ENCODE measurements around the gene HOXB3. TPM values are rescaled to one million over a fixed set of nuclear protein-coding genes. Genes with fewer than 3 reads are reported as not detected.
A peak's percentile ranks its signal among the peaks of the same experiment; 100 is the strongest.

The HOXB3 gene
- total RNA-seq, 3 donors from 2014 or later = 0.50 to 1.0 (median 0.81) TPM

GRCh38 chr17:48551596-48552465, 38.2 kb downstream of the HOXB3 start:
- DNase-seq = no peak
- Mint-ChIP-seq H3K4me1 (ENCODE audit: low read depth) (peaks cover 26% of the 10 kb centered on the region), H3K9me3 (no peaks in the 10 kb centered on the region), H3K4me3 (no peak overlapping the region), H3K27me3 (ENCODE audit: low read depth) (peaks cover 19% of the 10 kb centered on the region), H3K36me3 (ENCODE audit: insufficient read depth) (no peaks in the 10 kb centered on the region)
- no peak for ATAC-seq

GRCh38 chr17:48551214-48551555, 38.9 kb downstream of the HOXB3 start:
- Mint-ChIP-seq H3K4me1 (ENCODE audit: low read depth) (peaks cover 30% of the 10 kb centered on the region), H3K27me3 (ENCODE audit: low read depth) (peaks cover 12% of the 10 kb centered on the region), H3K9me3 (no peaks in the 10 kb centered on the region), H3K4me3 (no peak overlapping the region), H3K36me3 (ENCODE audit: insufficient read depth) (no peaks in the 10 kb centered on the region)
- ATAC-seq (no peak), DNase-seq (no peak)

- peaks cover 31% of the 10 kb centered on the region for H3K4me1 Mint-ChIP-seq (ENCODE audit: low read depth)
- no peak for ATAC-seq
- no peaks in the 10 kb centered on the region for H3K36me3 Mint-ChIP-seq (ENCODE audit: insufficient read depth)
Observed at GRCh38 chr17:48550502-48551213, 39.4 kb downstream of the HOXB3 start.

GRCh38 chr17:48549914-48550501, 40.0 kb downstream of the HOXB3 start:
- DNase-seq (no peak), ATAC-seq (no peak)
- peaks cover 9% of the 10 kb centered on the region for H3K27me3 Mint-ChIP-seq (ENCODE audit: low read depth)
- no peak overlapping the region for H3K4me3 Mint-ChIP-seq
- H3K9me3 Mint-ChIP-seq = no peaks in the 10 kb centered on the region
- no peaks in the 10 kb centered on the region for H3K36me3 Mint-ChIP-seq (ENCODE audit: insufficient read depth)
- peaks cover 34% of the 10 kb centered on the region for H3K4me1 Mint-ChIP-seq (ENCODE audit: low read depth)

More at GRCh38 chr17:48550502-48551213, 39.4 kb downstream of the HOXB3 start:
- Mint-ChIP-seq H3K4me3 (no peak overlapping the region), H3K27me3 (ENCODE audit: low read depth) (peaks cover 12% of the 10 kb centered on the region), H3K9me3 (no peaks in the 10 kb centered on the region)
- DNase-seq = no peak

- DNase-seq (no peak), ATAC-seq (no peak)
- Mint-ChIP-seq H3K27me3 (ENCODE audit: low read depth) (peaks cover 7% of the 10 kb centered on the region), H3K4me3 (no peak overlapping the region), H3K9me3 (no peaks in the 10 kb centered on the region), H3K36me3 (ENCODE audit: insufficient read depth) (no peaks in the 10 kb centered on the region), H3K4me1 (ENCODE audit: low read depth) (peaks cover 35% of the 10 kb centered on the region)
Observed at GRCh38 chr17:48549281-48549630, 40.8 kb downstream of the HOXB3 start.

GRCh38 chr17:48548523-48549280, 41.3 kb downstream of the HOXB3 start:
- DNase-seq = no peak
- Mint-ChIP-seq H3K9me3 (no peaks in the 10 kb centered on the region), H3K36me3 (ENCODE audit: insufficient read depth) (no peaks in the 10 kb centered on the region), H3K27me3 (ENCODE audit: low read depth) (peaks cover 8% of the 10 kb centered on the region), H3K4me1 (ENCODE audit: low read depth) (peaks cover 37% of the 10 kb centered on the region), H3K4me3 (peak overlapping the region; percentile 64)
- ATAC-seq = no peak

GRCh38 chr17:48547808-48548522, 42.1 kb downstream of the HOXB3 start:
- DNase-seq (peak; percentile 18), ATAC-seq (no peak)
- Mint-ChIP-seq H3K4me1 (ENCODE audit: low read depth) (peaks cover 37% of the 10 kb centered on the region), H3K27me3 (ENCODE audit: low read depth) (peaks cover 10% of the 10 kb centered on the region), H3K4me3 (peak overlapping the region; percentile 64), H3K9me3 (no peaks in the 10 kb centered on the region), H3K36me3 (ENCODE audit: insufficient read depth) (no peaks in the 10 kb centered on the region)

- ATAC-seq (no peak), DNase-seq (no peak)
- Mint-ChIP-seq H3K4me1 (ENCODE audit: low read depth) (peaks cover 42% of the 10 kb centered on the region), H3K36me3 (ENCODE audit: insufficient read depth) (no peaks in the 10 kb centered on the region), H3K27me3 (ENCODE audit: low read depth) (peaks cover 12% of the 10 kb centered on the region), H3K9me3 (no peaks in the 10 kb centered on the region), H3K4me3 (peak overlapping the region; percentile 64)
Observed at GRCh38 chr17:48546924-48547807, 42.9 kb downstream of the HOXB3 start.

- ATAC-seq (no peak), DNase-seq (no peak)
- H3K4me1 Mint-ChIP-seq (ENCODE audit: low read depth) = peaks cover 47% of the 10 kb centered on the region
- H3K36me3 Mint-ChIP-seq (ENCODE audit: insufficient read depth) = no peaks in the 10 kb centered on the region
- H3K27me3 Mint-ChIP-seq (ENCODE audit: low read depth) = peaks cover 15% of the 10 kb centered on the region
- H3K4me3 Mint-ChIP-seq = peak overlapping the region; percentile 29
- H3K9me3 Mint-ChIP-seq = no peaks in the 10 kb centered on the region
Observed at GRCh38 chr17:48546137-48546923, 43.7 kb downstream of the HOXB3 start.

GRCh38 chr17:48545539-48545938, 44.5 kb downstream of the HOXB3 start:
- DNase-seq (no peak), ATAC-seq (no peak)
- Mint-ChIP-seq H3K27me3 (ENCODE audit: low read depth) (peaks cover 15% of the 10 kb centered on the region), H3K9me3 (no peaks in the 10 kb centered on the region), H3K4me3 (peak overlapping the region; percentile 96), H3K4me1 (ENCODE audit: low read depth) (peaks cover 49% of the 10 kb centered on the region), H3K36me3 (ENCODE audit: insufficient read depth) (no peaks in the 10 kb centered on the region)

- ATAC-seq (no peak), DNase-seq (no peak)
- H3K4me1 Mint-ChIP-seq (ENCODE audit: low read depth) = peaks cover 54% of the 10 kb centered on the region
- H3K9me3 Mint-ChIP-seq = no peaks in the 10 kb centered on the region
- peaks cover 15% of the 10 kb centered on the region for H3K27me3 Mint-ChIP-seq (ENCODE audit: low read depth)
- H3K4me3 Mint-ChIP-seq = peak within 1 kb of the TSS; percentile 96
- no peaks in the 10 kb centered on the region for H3K36me3 Mint-ChIP-seq (ENCODE audit: insufficient read depth)
Observed at GRCh38 chr17:48545022-48545375, 45.0 kb downstream of the HOXB3 start, which contains the start of gene HOXB2. Gene HOXB2 (minus strand): TSS chr17:48545109. CDS start chr17:48544911, 198 bp downstream.

GRCh38 chr17:48544349-48545021, 45.6 kb downstream of the HOXB3 start:
- ATAC-seq = no peak
- H3K4me3 Mint-ChIP-seq = peak overlapping the region; percentile 96
- H3K4me1 Mint-ChIP-seq (ENCODE audit: low read depth) = peaks cover 56% of the 10 kb centered on the region
- no peaks in the 10 kb centered on the region for H3K36me3 Mint-ChIP-seq (ENCODE audit: insufficient read depth)
- DNase-seq = no peak
- no peaks in the 10 kb centered on the region for H3K9me3 Mint-ChIP-seq
- peaks cover 15% of the 10 kb centered on the region for H3K27me3 Mint-ChIP-seq (ENCODE audit: low read depth)
